IPS-18a (cell line): Measurements from ENCODE around the gene RPS3A.
"Not testable (repeated sequence)": the region's sequence is repeated elsewhere in the genome, so short reads cannot be mapped to it uniquely, and the experiment has no call there.

Experiments used
- H3K27ac ChIP-seq: one replicate; pipeline ENCODE4 v1.5.1; 2013; ENCODE audit warnings: low read length
- H3K27me3 ChIP-seq: one replicate; pipeline ENCODE4 v1.6.1; 2013; ENCODE audit warnings: mild to moderate bottlenecking, low read length; ENCODE audit not compliant: control insufficient read depth, insufficient read depth
- H3K36me3 ChIP-seq: one replicate; pipeline ENCODE4 v1.6.1; 2013; ENCODE audit warnings: low read depth, low read length; ENCODE audit not compliant: control insufficient read depth
- H3K4me1 ChIP-seq: one replicate; pipeline ENCODE4 v1.6.1; 2013; ENCODE audit warnings: low read depth, low read length; ENCODE audit not compliant: control insufficient read depth
- H3K4me3 ChIP-seq: one replicate; pipeline ENCODE4 v1.5.1; 2013; ENCODE audit warnings: low read length
- H3K9ac ChIP-seq: one replicate; pipeline ENCODE4 v1.6.1; 2013; ENCODE audit warnings: mild to moderate bottlenecking, low read length, moderate library complexity
- H3K9me3 ChIP-seq: one replicate; pipeline ENCODE4 v1.6.1; 2013; ENCODE audit warnings: low read depth, low read length; ENCODE audit not compliant: control insufficient read depth

RPS3A gene

GRCh38 chr4:151114986-151115385 lies 15.6 kb downstream of the RPS3A start:
- no peaks in the 10 kb centered on the region for H3K9me3 ChIP-seq

GRCh38 chr4:151117371-151117962 lies 18.0 kb downstream of the RPS3A start:
- H3K36me3 ChIP-seq, result peaks cover 15% of the 10 kb centered on the region
- H3K9me3 ChIP-seq, result no peaks in the 10 kb centered on the region
- no peak overlapping the region for H3K9ac ChIP-seq
- no peaks in the 10 kb centered on the region for H3K4me1 ChIP-seq
- no peak overlapping the region for H3K4me3 ChIP-seq
- no peaks in the 10 kb centered on the region for H3K27me3 ChIP-seq
- no peak overlapping the region for H3K27ac ChIP-seq

More at GRCh38 chr4:151114986-151115385, 15.6 kb downstream of the RPS3A start:
- peaks cover 6% of the 10 kb centered on the region for H3K36me3 ChIP-seq
- no peaks in the 10 kb centered on the region for H3K4me1 ChIP-seq
- no peak overlapping the region for H3K27ac ChIP-seq
- no peak overlapping the region for H3K4me3 ChIP-seq
- no peak overlapping the region for H3K9ac ChIP-seq
- H3K27me3 ChIP-seq, result no peaks in the 10 kb centered on the region

GRCh38 chr4:151129796-151130195 lies 30.4 kb downstream of the RPS3A start:
- H3K9ac ChIP-seq, result no peak overlapping the region
- no peaks in the 10 kb centered on the region for H3K9me3 ChIP-seq
- H3K36me3 ChIP-seq, result peaks cover 47% of the 10 kb centered on the region
- no peak overlapping the region for H3K27ac ChIP-seq
- H3K27me3 ChIP-seq, result no peaks in the 10 kb centered on the region
- no peaks in the 10 kb centered on the region for H3K4me1 ChIP-seq
- no peak overlapping the region for H3K4me3 ChIP-seq

GRCh38 chr4:151133311-151133710 lies 33.9 kb downstream of the RPS3A start:
- no peak overlapping the region for H3K27ac ChIP-seq
- no peaks in the 10 kb centered on the region for H3K4me1 ChIP-seq
- H3K4me3 ChIP-seq, result no peak overlapping the region
- H3K36me3 ChIP-seq, result peaks cover 29% of the 10 kb centered on the region
- no peak overlapping the region for H3K9ac ChIP-seq
- no peaks in the 10 kb centered on the region for H3K27me3 ChIP-seq
- H3K9me3 ChIP-seq, result no peaks in the 10 kb centered on the region

GRCh38 chr4:151136048-151136447 lies 36.6 kb downstream of the RPS3A start:
- H3K4me1 ChIP-seq, H3K9me3 ChIP-seq, H3K27ac ChIP-seq, H3K27me3 ChIP-seq, H3K9ac ChIP-seq, H3K4me3 ChIP-seq: not testable (repeated sequence)
- H3K36me3 ChIP-seq, result peaks cover 20% of the 10 kb centered on the region

- H3K36me3 ChIP-seq, result peaks cover 20% of the 10 kb centered on the region
- no peak overlapping the region for H3K4me3 ChIP-seq
- no peaks in the 10 kb centered on the region for H3K27me3 ChIP-seq
- no peak overlapping the region for H3K9ac ChIP-seq
- no peaks in the 10 kb centered on the region for H3K4me1 ChIP-seq
- H3K27ac ChIP-seq, result no peak overlapping the region
- H3K9me3 ChIP-seq, result no peaks in the 10 kb centered on the region
These were observed 40.4 kb downstream of the RPS3A start for GRCh38 chr4:151139814-151140213.

- Histone ChIP-seq H3K9me3 (no peaks in the 10 kb centered on the region), H3K27ac (no peak overlapping the region), H3K27me3 (no peaks in the 10 kb centered on the region), H3K4me3 (no peak overlapping the region), H3K36me3 (peaks cover 19% of the 10 kb centered on the region), H3K4me1 (no peaks in the 10 kb centered on the region), H3K9ac (no peak overlapping the region)
These were observed 43.3 kb downstream of the RPS3A start for GRCh38 chr4:151142758-151143157.

- Histone ChIP-seq H3K36me3 (peaks cover 23% of the 10 kb centered on the region), H3K9me3 (no peaks in the 10 kb centered on the region), H3K9ac (no peak overlapping the region), H3K27me3 (no peaks in the 10 kb centered on the region), H3K4me3 (no peak overlapping the region), H3K4me1 (no peaks in the 10 kb centered on the region), H3K27ac (no peak overlapping the region)
These were observed 43.7 kb downstream of the RPS3A start for GRCh38 chr4:151143162-151143561.

- Histone ChIP-seq H3K4me1 (no peaks in the 10 kb centered on the region), H3K4me3 (no peak overlapping the region), H3K36me3 (peaks cover 25% of the 10 kb centered on the region), H3K9ac (no peak overlapping the region), H3K27ac (no peak overlapping the region), H3K9me3 (no peaks in the 10 kb centered on the region), H3K27me3 (no peaks in the 10 kb centered on the region)
These were observed 44.4 kb downstream of the RPS3A start for GRCh38 chr4:151143811-151144210.

GRCh38 chr4:151144329-151145072 lies 45.1 kb downstream of the RPS3A start:
- Histone ChIP-seq H3K27ac (no peak overlapping the region), H3K9me3 (no peaks in the 10 kb centered on the region), H3K4me3 (no peak overlapping the region), H3K4me1 (no peaks in the 10 kb centered on the region), H3K27me3 (no peaks in the 10 kb centered on the region), H3K9ac (no peak overlapping the region), H3K36me3 (peaks cover 25% of the 10 kb centered on the region)

GRCh38 chr4:151147000-151147399 lies 47.6 kb downstream of the RPS3A start:
- Histone ChIP-seq H3K9ac (no peak overlapping the region), H3K4me3 (no peak overlapping the region), H3K9me3 (no peaks in the 10 kb centered on the region), H3K27me3 (no peaks in the 10 kb centered on the region), H3K27ac (no peak overlapping the region), H3K36me3 (peaks cover 13% of the 10 kb centered on the region), H3K4me1 (no peaks in the 10 kb centered on the region)

- H3K9me3 ChIP-seq, result no peaks in the 10 kb centered on the region
- no peaks in the 10 kb centered on the region for H3K27me3 ChIP-seq
- no peak overlapping the region for H3K4me3 ChIP-seq
- H3K27ac ChIP-seq, result no peak overlapping the region
- peaks cover 8% of the 10 kb centered on the region for H3K36me3 ChIP-seq
- H3K9ac ChIP-seq, result no peak overlapping the region
- no peaks in the 10 kb centered on the region for H3K4me1 ChIP-seq
These were observed 48.8 kb downstream of the RPS3A start for GRCh38 chr4:151148261-151148660.
